ENCODE measurements around the gene KCTD20.

GRCh38 chr6:36491378-36491965, 48.7 kb downstream of the KCTD20 start:
- TF ChIP-seq CTCF (IDR thresholded peaks at IDR 0.05 in 4 of 5, conservative IDR thresholded peaks at IDR 0.05 in 1 of 5) = no peak
- TF ChIP-seq POLR2A (IDR thresholded peaks at IDR 0.05) = no peak

Measured in gastrocnemius medialis (tissue), 4 donors.